ENCODE results near the gene PCCA. TPM values are rescaled to one million over a fixed set of nuclear protein-coding genes. Genes with fewer than 3 reads are reported as not detected.
"Not testable (repeated sequence)": the region's sequence is repeated elsewhere in the genome, so short reads cannot be mapped to it uniquely, and the experiment has no call there.

Gene PCCA
- total RNA-seq, 4 donors from 2014 or later = 33.8 to 40.3 (median 39.0) TPM

DNA sequence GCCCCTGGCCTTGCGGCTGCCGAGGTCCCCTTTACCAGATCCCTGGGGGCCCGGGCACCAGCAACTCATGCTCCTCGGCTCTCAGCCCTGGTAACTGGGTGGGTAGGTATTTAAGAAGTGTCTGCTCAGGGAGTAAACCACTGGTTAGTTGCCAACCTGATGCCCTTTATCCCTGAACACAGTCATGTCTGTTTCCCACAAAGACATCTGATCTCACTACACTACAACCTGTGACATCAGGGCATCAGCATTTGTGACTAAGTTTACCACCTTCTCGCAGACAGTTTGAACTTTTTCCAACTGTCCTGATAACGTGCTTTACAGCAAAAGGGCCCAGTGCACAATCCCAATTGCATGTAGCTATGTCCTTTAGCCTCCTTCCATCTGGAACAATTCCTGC is 477.6 kb downstream of the PCCA start:
- intact Hi-C loops (cut with DNase I) = no loop called here
- no peaks in the 10 kb centered on the region for H3K36me3 ChIP-seq
- H3K9me3 ChIP-seq = no peaks in the 10 kb centered on the region
- H3K4me1 ChIP-seq = peaks cover 0 to under 1% (median 0%) of the 10 kb centered on the region in 4 donors
- DNase-seq (ENCODE audit: extremely low spot score) = no peak
- no peak for TF ChIP-seq POLR2AphosphoS5 (IDR thresholded peaks at IDR 0.05)
- WGBS = 91% methylated on average over 6 of the region's 6 CpGs
- no peak overlapping the region for H3K27ac ChIP-seq (replicated peaks in 1 of 4)
- H3K27me3 ChIP-seq = no peaks in the 10 kb centered on the region
- H3K4me3 ChIP-seq = no peak overlapping the region

DNA sequence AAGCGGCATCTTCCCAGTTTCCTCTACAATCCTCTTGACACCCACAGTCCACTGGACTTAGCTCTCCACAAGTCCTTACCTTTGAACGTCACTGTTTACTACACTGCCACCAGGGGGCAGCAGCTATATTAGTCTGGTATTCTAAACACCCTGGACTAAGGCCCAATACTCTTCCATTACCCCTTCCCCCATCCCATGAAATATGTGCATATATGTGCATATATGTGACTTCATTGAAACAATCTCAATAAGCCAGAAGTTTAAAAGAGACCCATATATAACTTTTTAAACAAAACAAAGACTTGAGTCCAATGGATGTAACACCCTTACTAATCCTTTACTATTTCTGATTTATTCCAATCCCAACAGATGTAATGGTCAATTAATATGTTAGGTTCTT is 484.2 kb downstream of the PCCA start:
- intact Hi-C loops (cut with DNase I) = loop anchor here (10.0 kb wide), 1 partner anchor 552 kb away; no protein-coding TSS in a partner anchor
- TF ChIP-seq CTCF (IDR thresholded peaks at IDR 0.05) = peak; percentile 56 to 62 (median 59)
- TF ChIP-seq POLR2AphosphoS5 (IDR thresholded peaks at IDR 0.05) = no peak

DNA sequence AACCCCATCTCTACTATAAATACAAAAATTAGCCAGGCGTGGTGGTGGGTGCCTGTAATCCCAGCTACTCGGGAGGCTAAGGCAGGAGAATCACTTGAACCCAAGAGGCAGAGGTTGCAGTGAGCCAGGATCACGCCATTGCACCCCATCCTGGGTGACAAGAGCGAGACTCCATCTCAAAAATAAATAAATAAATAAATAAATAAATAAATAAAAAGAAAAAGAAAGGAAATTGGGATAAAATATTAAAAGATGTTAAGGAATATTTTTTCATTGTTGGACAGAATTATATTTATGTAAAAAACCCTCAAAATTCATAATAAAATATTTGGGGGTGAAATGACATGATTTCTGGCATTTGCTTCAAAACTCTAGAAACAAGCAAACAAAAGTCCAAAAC is 488.3 kb downstream of the PCCA start:
- peaks cover 0 to 17% (median 5%) of the 10 kb centered on the region in 4 donors for H3K36me3 ChIP-seq
- H3K4me3 ChIP-seq; H3K4me1 ChIP-seq; DNase-seq (ENCODE audit: extremely low spot score); H3K27me3 ChIP-seq; H3K27ac ChIP-seq (replicated peaks in 1 of 4); H3K9me3 ChIP-seq: not testable (repeated sequence)
- 97% methylated on average over 4 of the region's 4 CpGs for WGBS
- intact Hi-C loops (cut with DNase I) = loop anchor here (10.0 kb wide), 1 partner anchor 548 kb away; no protein-coding TSS in a partner anchor

More for the DNA sequence above, 484.2 kb downstream of the PCCA start:
- Histone ChIP-seq H3K27ac (replicated peaks in 1 of 4) (no peak overlapping the region), H3K9me3 (no peaks in the 10 kb centered on the region), H3K4me3 (no peak overlapping the region), H3K27me3 (no peaks in the 10 kb centered on the region), H3K4me1 (no peaks in the 10 kb centered on the region), H3K36me3 (no peaks in the 10 kb centered on the region)
- no peak for DNase-seq (ENCODE audit: extremely low spot score)
- 50% methylated on average over 2 of the region's 2 CpGs for WGBS

Small RNA genes within 50 kb of the gene (small RNA-seq; reads per million reads assigned to genes)
- gene AL356575.1 = 0 reads per million in 3 donors

Other genes with a start within 250 kb of the PCCA start
- gene ZIC5, start 117.3 kb upstream of the PCCA start, total RNA-seq = not detected
- not detected for gene ZIC2, start 107.3 kb upstream of the PCCA start, total RNA-seq

All from esophagus muscularis mucosa (tissue), 4 donors.